ENCODE measurements around the gene PGM3. TPM values are rescaled to one million over a fixed set of nuclear protein-coding genes. Genes with fewer than 3 reads are reported as not detected.

The PGM3 gene
- total and polyA plus RNA-seq, 2 donors (not counting 1 experiment from before 2014, with no cell fraction given), result 6.9 to 24.5 TPM

DNA sequence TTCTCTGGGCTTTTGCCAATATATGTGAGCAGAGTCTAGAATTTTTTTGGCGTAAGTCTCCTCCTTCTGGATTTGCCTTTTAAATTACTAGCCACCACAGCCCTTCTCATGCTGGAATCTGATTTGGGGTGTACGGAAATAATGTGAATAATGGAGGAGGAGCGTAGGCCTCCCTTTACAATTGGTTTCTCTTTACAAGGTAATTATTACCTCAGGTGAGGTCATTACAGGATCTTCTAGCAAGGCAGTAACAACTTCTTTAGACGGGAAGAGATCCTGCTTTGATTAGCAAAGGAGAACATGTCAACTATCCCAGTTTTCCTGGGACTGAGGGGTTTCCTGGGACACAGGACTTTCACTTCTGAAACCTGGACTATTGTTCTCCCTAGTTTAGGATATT, 9.0 kb upstream of the PGM3 start:
- Histone ChIP-seq H3K9me3 (ENCODE audit: control extremely low read depth in 1 of 3, control insufficient read depth in 2 of 3, insufficient read depth in 1 of 3, low read length in 2 of 3) (no peaks in the 10 kb centered on the region), H3K27me3 (replicated peaks in 1 of 4; ENCODE audit: control extremely low read depth in 1 of 4, control insufficient read depth in 3 of 4, insufficient read depth in 4 of 4, low read length in 3 of 4) (no peaks in the 10 kb centered on the region), H4K20me1 (ENCODE audit: control insufficient read depth, insufficient read depth, low read length, poor library complexity, severe bottlenecking) (no peaks in the 10 kb centered on the region), H3K36me3 (replicated peaks in 1 of 2; ENCODE audit: control extremely low read depth in 1 of 2, control insufficient read depth in 1 of 2, extremely low read depth in 1 of 2, insufficient read depth in 2 of 2, low read length in 1 of 2) (no peaks in the 10 kb centered on the region), H3K27ac (ENCODE audit: low read length in 2 of 2) (no peak overlapping the region), H3K4me2 (replicated peaks; ENCODE audit: low read depth, low read length, poor library complexity, severe bottlenecking) (no peak overlapping the region), H2AFZ (ENCODE audit: insufficient read depth, low read depth, low read length, poor library complexity, severe bottlenecking) (no peak overlapping the region), H3K4me3 (ENCODE audit: control extremely low read depth in 1 of 5, extremely low read depth in 1 of 5, insufficient read depth in 1 of 5, low read depth in 2 of 5, low read length in 4 of 5) (no peak overlapping the region), H3K9ac (ENCODE audit: low read length) (no peak overlapping the region), H3K79me2 (ENCODE audit: control insufficient read depth, insufficient read depth, low read length) (no peaks in the 10 kb centered on the region), H3K4me1 (ENCODE audit: control insufficient read depth in 2 of 2, insufficient read depth in 2 of 2, low read length in 2 of 2) (no peaks in the 10 kb centered on the region)
- TF ChIP-seq, protein P1, sequence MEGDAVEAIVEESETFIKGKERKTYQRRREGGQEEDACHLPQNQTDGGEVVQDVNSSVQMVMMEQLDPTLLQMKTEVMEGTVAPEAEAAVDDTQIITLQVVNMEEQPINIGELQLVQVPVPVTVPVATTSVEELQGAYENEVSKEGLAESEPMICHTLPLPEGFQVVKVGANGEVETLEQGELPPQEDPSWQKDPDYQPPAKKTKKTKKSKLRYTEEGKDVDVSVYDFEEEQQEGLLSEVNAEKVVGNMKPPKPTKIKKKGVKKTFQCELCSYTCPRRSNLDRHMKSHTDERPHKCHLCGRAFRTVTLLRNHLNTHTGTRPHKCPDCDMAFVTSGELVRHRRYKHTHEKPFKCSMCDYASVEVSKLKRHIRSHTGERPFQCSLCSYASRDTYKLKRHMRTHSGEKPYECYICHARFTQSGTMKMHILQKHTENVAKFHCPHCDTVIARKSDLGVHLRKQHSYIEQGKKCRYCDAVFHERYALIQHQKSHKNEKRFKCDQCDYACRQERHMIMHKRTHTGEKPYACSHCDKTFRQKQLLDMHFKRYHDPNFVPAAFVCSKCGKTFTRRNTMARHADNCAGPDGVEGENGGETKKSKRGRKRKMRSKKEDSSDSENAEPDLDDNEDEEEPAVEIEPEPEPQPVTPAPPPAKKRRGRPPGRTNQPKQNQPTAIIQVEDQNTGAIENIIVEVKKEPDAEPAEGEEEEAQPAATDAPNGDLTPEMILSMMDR (IDR thresholded peaks at IDR 0.05), result no peak
- TF ChIP-seq EZH2 (IDR thresholded peaks at IDR 0.05; ENCODE audit: borderline replicate concordance, insufficient read depth, low read depth, low read length, poor library complexity, severe bottlenecking), result no peak
- no peak overlapping the region for H3K4me3 Mint-ChIP-seq
- ChIA-PET POLR2A (no interaction called here), CTCF (no interaction called here)
- no peak overlapping the region for H3K27ac Mint-ChIP-seq
- peaks cover 14% of the 10 kb centered on the region for H3K4me1 Mint-ChIP-seq
- peaks cover 8% of the 10 kb centered on the region for H3K27me3 Mint-ChIP-seq
- intact Hi-C loops (cut with micrococcal nuclease), result no loop called here
- DNase-seq, result no peak
- no CpG with 5 or more reads among the region's 4 CpGs for WGBS (ENCODE audit: insufficient coverage)
- no peaks in the 10 kb centered on the region for H3K9me3 Mint-ChIP-seq (ENCODE audit: insufficient read depth)
- no peak for ATAC-seq (ENCODE audit: low read depth)

DNA sequence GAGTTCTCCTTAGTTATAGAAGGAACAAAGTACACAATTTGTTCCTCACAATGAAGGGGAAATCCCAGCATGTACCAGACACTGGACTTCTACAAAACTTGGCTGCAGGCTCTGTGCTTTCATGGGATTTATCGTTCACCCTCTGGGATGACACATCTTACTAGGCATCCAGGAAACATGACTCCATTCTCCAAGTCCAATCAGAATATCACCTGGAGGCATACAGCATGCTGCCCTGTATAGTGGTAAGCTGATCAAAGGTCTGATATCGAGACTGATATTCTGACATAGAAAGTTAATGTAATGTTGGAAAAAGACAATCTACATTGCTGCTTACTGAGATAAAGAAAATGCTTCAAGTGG, 6.8 kb upstream of the PGM3 start:
- TF ChIP-seq EZH2 (IDR thresholded peaks at IDR 0.05; ENCODE audit: borderline replicate concordance, insufficient read depth, low read depth, low read length, poor library complexity, severe bottlenecking), result no peak
- TF ChIP-seq, protein P1 (IDR thresholded peaks at IDR 0.05), result no peak

More for the DNA sequence above, 6.8 kb upstream of the PGM3 start:
- Mint-ChIP-seq H3K27ac (no peak overlapping the region), H3K4me3 (no peak overlapping the region), H3K9me3 (ENCODE audit: insufficient read depth) (no peaks in the 10 kb centered on the region), H3K4me1 (peaks cover 24% of the 10 kb centered on the region), H3K27me3 (no peaks in the 10 kb centered on the region)
- Histone ChIP-seq H4K20me1 (ENCODE audit: control insufficient read depth, insufficient read depth, low read length, poor library complexity, severe bottlenecking) (no peaks in the 10 kb centered on the region), H3K27ac (ENCODE audit: low read length in 2 of 2) (no peak overlapping the region), H2AFZ (ENCODE audit: insufficient read depth, low read depth, low read length, poor library complexity, severe bottlenecking) (no peak overlapping the region), H3K36me3 (replicated peaks in 1 of 2; ENCODE audit: control extremely low read depth in 1 of 2, control insufficient read depth in 1 of 2, extremely low read depth in 1 of 2, insufficient read depth in 2 of 2, low read length in 1 of 2) (no peaks in the 10 kb centered on the region), H3K4me1 (ENCODE audit: control insufficient read depth in 2 of 2, insufficient read depth in 2 of 2, low read length in 2 of 2) (peaks cover 6 to 10% of the 10 kb centered on the region in 2 donors), H3K27me3 (replicated peaks in 1 of 4; ENCODE audit: control extremely low read depth in 1 of 4, control insufficient read depth in 3 of 4, insufficient read depth in 4 of 4, low read length in 3 of 4) (no peaks in the 10 kb centered on the region), H3K79me2 (ENCODE audit: control insufficient read depth, insufficient read depth, low read length) (no peaks in the 10 kb centered on the region), H3K4me2 (replicated peaks; ENCODE audit: low read depth, low read length, poor library complexity, severe bottlenecking) (no peak overlapping the region), H3K9me3 (ENCODE audit: control extremely low read depth in 1 of 3, control insufficient read depth in 2 of 3, insufficient read depth in 1 of 3, low read length in 2 of 3) (peaks cover 0 to 4% (median 0%) of the 10 kb centered on the region in 3 donors), H3K9ac (ENCODE audit: low read length) (no peak overlapping the region), H3K4me3 (ENCODE audit: control extremely low read depth in 1 of 5, extremely low read depth in 1 of 5, insufficient read depth in 1 of 5, low read depth in 2 of 5, low read length in 4 of 5) (no peak overlapping the region)
- WGBS (ENCODE audit: insufficient coverage), result no CpG with 5 or more reads among the region's 2 CpGs
- CTCF ChIA-PET, result no interaction called here
- POLR2A ChIA-PET, result no interaction called here
- no peak for DNase-seq
- intact Hi-C loops (cut with micrococcal nuclease), result loop anchor here (10.0 kb wide), 1 partner anchor 655 kb away; the partner anchor contains the start of genes CYB5R4 and RIPPLY2
- ATAC-seq (ENCODE audit: low read depth), result no peak
